Measurements from ENCODE around the gene RAB3IL1.

GRCh38 chr11:61851113-61851899 is 66.1 kb downstream of the RAB3IL1 start:
- TF ChIP-seq CTCF (conservative IDR thresholded peaks at IDR 0.05; ENCODE audit: low read depth, low read length) (no peak), EZH2 (IDR thresholded peaks at IDR 0.05; ENCODE audit: low read length, unreplicated experiment) (no peak)
